Large intestine (tissue), 3 donors: ENCODE results near the gene LUZP1. TPM values are rescaled to one million over a fixed set of nuclear protein-coding genes. Genes with fewer than 3 reads are reported as not detected.

Source experiments
- DNase-seq, 2 donors: peaks; one replicate each; pipeline versions ENCODE4 v3.0.0 to v3.0.0-alpha.2; 2013
- H3K27ac ChIP-seq: one replicate; pipeline ENCODE4 v1.5.1; 2013; ENCODE audit warnings: low read length
- H3K27me3 ChIP-seq: 2 replicates; pipeline ENCODE4 v1.6.1; 2013; ENCODE audit warnings: low read length; ENCODE audit not compliant: control insufficient read depth, insufficient read depth
- H3K36me3 ChIP-seq: 2 replicates; pipeline ENCODE4 v1.6.1; 2013; ENCODE audit warnings: low read length; ENCODE audit not compliant: control insufficient read depth, insufficient read depth
- H3K4me1 ChIP-seq: one replicate; pipeline ENCODE4 v1.6.1; 2013; ENCODE audit warnings: low read length; ENCODE audit not compliant: control insufficient read depth, insufficient read depth
- H3K4me3 ChIP-seq: one replicate; pipeline ENCODE4 v1.5.1; 2013; ENCODE audit warnings: low read length
- H3K9me3 ChIP-seq: one replicate; pipeline ENCODE4 v1.6.1; 2013; ENCODE audit warnings: mild to moderate bottlenecking, low read depth, low read length, moderate library complexity; ENCODE audit not compliant: control insufficient read depth
- WGBS: methylation state at CpG from one replicate; pipeline ENCODE4 v1.1.5; 2013; ENCODE audit warnings: low lambda C conversion rate; ENCODE audit not compliant: insufficient coverage; 5-methylcytosine and 5-hydroxymethylcytosine counted together
- polyA plus RNA-seq: library from polyadenylated mRNA; unstranded; fragments of 120-200 nt; gene quantifications from one replicate; pipeline ENCODE4 v1.2.1, GENCODE V29; 2013

LUZP1 gene
- polyA plus RNA-seq, 1 donor, result 23.7 TPM

GRCh38 chr1:23066075-23066474, 102.6 kb downstream of the LUZP1 start:
- WGBS, result no CpG with 5 or more reads among the region's 2 CpGs
- no peak overlapping the region for H3K4me3 ChIP-seq
- H3K4me1 ChIP-seq, result no peaks in the 10 kb centered on the region
- H3K36me3 ChIP-seq, result peaks cover 43% of the 10 kb centered on the region
- DNase-seq, result no peak
- no peaks in the 10 kb centered on the region for H3K27me3 ChIP-seq
- H3K27ac ChIP-seq, result no peak overlapping the region
- no peaks in the 10 kb centered on the region for H3K9me3 ChIP-seq

DNA sequence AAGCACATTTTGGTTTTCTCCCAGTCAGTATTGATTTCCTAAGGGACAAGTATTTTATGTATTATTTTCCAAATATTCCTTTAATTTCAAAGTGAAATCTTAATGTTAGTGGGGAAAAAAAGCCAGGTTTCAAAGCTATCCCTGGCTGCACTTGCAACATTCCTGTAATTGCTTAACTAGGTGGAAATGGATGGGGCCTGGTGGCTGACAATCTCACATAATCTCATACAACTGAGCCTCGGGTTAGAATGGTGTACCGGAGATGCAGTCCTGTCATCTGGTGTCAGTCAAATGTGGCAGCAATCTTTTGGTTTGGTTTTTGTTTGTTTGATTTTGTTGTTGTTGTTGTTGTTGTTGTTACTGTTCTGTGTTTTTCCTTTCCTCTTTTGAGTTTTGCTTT, 103.3 kb downstream of the LUZP1 start:
- Histone ChIP-seq H3K9me3 (no peaks in the 10 kb centered on the region), H3K4me3 (no peak overlapping the region), H3K36me3 (peaks cover 46% of the 10 kb centered on the region), H3K27me3 (no peaks in the 10 kb centered on the region), H3K27ac (no peak overlapping the region), H3K4me1 (no peaks in the 10 kb centered on the region)
- DNase-seq, result no peak
- no CpG with 5 or more reads among the region's 2 CpGs for whole genome bisulfite sequencing

GRCh38 chr1:23062271-23062670, 106.4 kb downstream of the LUZP1 start:
- H3K27ac ChIP-seq, result no peak overlapping the region
- peaks cover 48% of the 10 kb centered on the region for H3K36me3 ChIP-seq
- no peaks in the 10 kb centered on the region for H3K4me1 ChIP-seq
- H3K9me3 ChIP-seq, result no peaks in the 10 kb centered on the region
- no peaks in the 10 kb centered on the region for H3K27me3 ChIP-seq
- no CpG with 5 or more reads among the region's 2 CpGs for WGBS
- DNase-seq, result no peak
- no peak overlapping the region for H3K4me3 ChIP-seq

DNA sequence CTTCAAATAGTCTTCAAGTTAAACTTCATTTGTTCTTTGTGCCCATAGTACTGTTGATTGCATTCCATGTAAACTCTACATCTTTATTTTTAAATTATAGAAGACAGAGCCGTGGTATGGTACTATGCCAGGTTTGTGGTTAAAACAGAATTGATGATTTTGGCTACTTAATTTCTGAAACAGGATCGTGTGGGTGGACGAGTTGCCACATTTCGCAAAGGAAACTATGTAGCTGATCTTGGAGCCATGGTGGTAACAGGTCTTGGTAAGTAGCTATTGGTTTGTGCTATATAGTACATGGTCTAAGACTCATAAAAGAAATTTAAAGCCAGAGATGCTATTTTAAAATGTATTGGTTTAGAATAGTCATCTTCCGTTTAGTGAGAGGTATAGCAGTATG, 111.4 kb downstream of the LUZP1 start:
- Histone ChIP-seq H3K9me3 (no peaks in the 10 kb centered on the region), H3K27me3 (no peaks in the 10 kb centered on the region), H3K27ac (no peak overlapping the region), H3K36me3 (peaks cover 67% of the 10 kb centered on the region), H3K4me1 (no peaks in the 10 kb centered on the region), H3K4me3 (no peak overlapping the region)
- DNase-seq, result no peak
- 100% methylated on average over 1 of the region's 5 CpGs for WGBS

- no peak for DNase-seq
- H3K9me3 ChIP-seq, result no peaks in the 10 kb centered on the region
- H3K27me3 ChIP-seq, result no peaks in the 10 kb centered on the region
- peaks cover 30% of the 10 kb centered on the region for H3K36me3 ChIP-seq
- no peaks in the 10 kb centered on the region for H3K4me1 ChIP-seq
- 100% methylated on average over 2 of the region's 4 CpGs for WGBS
- no peak overlapping the region for H3K4me3 ChIP-seq
- no peak overlapping the region for H3K27ac ChIP-seq
Observed at GRCh38 chr1:23051290-23051909, 117.3 kb downstream of the LUZP1 start.

- WGBS, result 97% methylated on average over 5 of the region's 7 CpGs
- H3K36me3 ChIP-seq, result peaks cover 26% of the 10 kb centered on the region
- no peaks in the 10 kb centered on the region for H3K9me3 ChIP-seq
- no peak for DNase-seq
- H3K27me3 ChIP-seq, result no peaks in the 10 kb centered on the region
- no peak overlapping the region for H3K4me3 ChIP-seq
- no peaks in the 10 kb centered on the region for H3K4me1 ChIP-seq
- no peak overlapping the region for H3K27ac ChIP-seq
Observed at GRCh38 chr1:23050201-23050600, 118.5 kb downstream of the LUZP1 start.

GRCh38 chr1:23044035-23044434, 124.6 kb downstream of the LUZP1 start:
- H3K9me3 ChIP-seq, result no peaks in the 10 kb centered on the region
- no peaks in the 10 kb centered on the region for H3K27me3 ChIP-seq
- H3K4me3 ChIP-seq, result no peak overlapping the region
- no peak for DNase-seq
- no CpG with 5 or more reads among the region's 3 CpGs for WGBS
- no peaks in the 10 kb centered on the region for H3K4me1 ChIP-seq
- H3K27ac ChIP-seq, result no peak overlapping the region
- peaks cover 5% of the 10 kb centered on the region for H3K36me3 ChIP-seq

GRCh38 chr1:23040509-23040908, 128.1 kb downstream of the LUZP1 start:
- no peaks in the 10 kb centered on the region for H3K4me1 ChIP-seq
- H3K9me3 ChIP-seq, result no peaks in the 10 kb centered on the region
- WGBS, result 100% methylated on average over 4 of the region's 5 CpGs
- H3K27me3 ChIP-seq, result no peaks in the 10 kb centered on the region
- no peak overlapping the region for H3K27ac ChIP-seq
- H3K4me3 ChIP-seq, result no peak overlapping the region
- H3K36me3 ChIP-seq, result peaks cover 5% of the 10 kb centered on the region
- no peak for DNase-seq

- 68% methylated on average over 4 of the region's 7 CpGs for WGBS
- H3K27ac ChIP-seq, result no peak overlapping the region
Observed at GRCh38 chr1:23039308-23039826, 129.3 kb downstream of the LUZP1 start.

GRCh38 chr1:23037081-23037740, 131.4 kb downstream of the LUZP1 start:
- Histone ChIP-seq H3K27me3 (no peaks in the 10 kb centered on the region), H3K27ac (no peak overlapping the region), H3K4me1 (no peaks in the 10 kb centered on the region), H3K36me3 (no peaks in the 10 kb centered on the region), H3K9me3 (no peaks in the 10 kb centered on the region), H3K4me3 (no peak overlapping the region)
- DNase-seq, result no peak
- 100% methylated on average over 1 of the region's 4 CpGs for WGBS

More at GRCh38 chr1:23039308-23039826, 129.3 kb downstream of the LUZP1 start:
- H3K36me3 ChIP-seq, result peaks cover 1% of the 10 kb centered on the region
- DNase-seq, result no peak
- no peaks in the 10 kb centered on the region for H3K27me3 ChIP-seq
- H3K4me1 ChIP-seq, result no peaks in the 10 kb centered on the region
- no peaks in the 10 kb centered on the region for H3K9me3 ChIP-seq
- no peak overlapping the region for H3K4me3 ChIP-seq
